HEK293T (cell line): ENCODE data around the gene BMP2K.

Experiments used
- BHLHE40 ChIP-seq: fragments of 450-650 bp; IDR thresholded peaks from 2 replicates; pipeline ENCODE4 v1.6.1; 2016; ENCODE audit warnings: mild to moderate bottlenecking, moderate library complexity, borderline replicate concordance
- ELF4 ChIP-seq: fragments of 450-650 bp; IDR thresholded peaks from 2 replicates; pipeline ENCODE4 v1.6.1; 2017; ENCODE audit warnings: antibody characterized with exemption
- FOXM1 ChIP-seq: fragments of 450-650 bp; IDR thresholded peaks from 2 replicates; pipeline ENCODE4 v1.6.1; 2017; ENCODE audit warnings: mild to moderate bottlenecking, borderline replicate concordance
- HDGF ChIP-seq: fragments of 450-650 bp; IDR thresholded peaks from 2 replicates; pipeline ENCODE4 v1.6.1; 2017; ENCODE audit warnings: antibody characterized with exemption, borderline replicate concordance
- L3MBTL2 ChIP-seq: fragments of 450-650 bp; conservative IDR thresholded peaks from 2 replicates; pipeline ENCODE4 v1.6.1; 2016; ENCODE audit warnings: mild to moderate bottlenecking
- LEF1 ChIP-seq: fragments of 450-650 bp; IDR thresholded peaks from 2 replicates; pipeline ENCODE4 v1.6.1; 2017; ENCODE audit warnings: mild to moderate bottlenecking, borderline replicate concordance
- NFRKB ChIP-seq: fragments of 450-650 bp; IDR thresholded peaks from 2 replicates; pipeline ENCODE4 v1.6.1; 2016; ENCODE audit warnings: mild to moderate bottlenecking, moderate library complexity
- SP1 ChIP-seq: fragments of 450-650 bp; IDR thresholded peaks from 2 replicates; pipeline ENCODE4 v1.6.1; 2017
- SUZ12 ChIP-seq: fragments of 450-650 bp; IDR thresholded peaks from 2 replicates; pipeline ENCODE4 v1.6.1; 2016; ENCODE audit warnings: mild to moderate bottlenecking
- ZNF384 ChIP-seq: fragments of 450-650 bp; IDR thresholded peaks from 2 replicates; pipeline ENCODE4 v1.6.1; 2016

DNA sequence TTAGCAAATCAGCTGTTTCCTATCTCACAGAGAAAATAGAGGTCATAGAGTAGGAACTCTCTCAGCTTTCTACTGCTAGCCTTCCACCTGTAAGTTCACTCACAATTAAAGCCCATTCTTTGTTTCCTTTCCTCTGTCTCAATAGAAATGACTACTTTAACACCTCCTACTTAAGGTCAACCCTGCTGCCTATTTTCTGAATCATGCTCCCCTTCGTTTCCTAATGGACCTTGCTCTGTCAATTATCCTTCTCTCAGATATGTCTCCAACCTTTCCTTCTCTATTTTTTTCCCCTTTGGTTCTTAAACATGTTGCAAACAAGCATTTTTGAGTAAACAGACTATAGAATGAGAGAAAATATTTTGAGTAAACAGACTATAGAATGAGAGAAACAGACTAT lies 168.2 kb downstream of the BMP2K start:
- TF ChIP-seq SP1 (no peak), BHLHE40 (no peak), NFRKB (no peak), ZNF384 (no peak), SUZ12 (no peak), L3MBTL2 (no peak), ELF4 (no peak), FOXM1 (no peak), HDGF (no peak), LEF1 (no peak)
